LNCAP (cell line): ENCODE measurements around the gene PRDM2.

Source experiments
- CTCF ChIP-seq: fragments of 450-650 bp; IDR thresholded peaks from 2 replicates; pipeline ENCODE4 v1.5.1; 2017; ENCODE audit warnings: mild to moderate bottlenecking

Gene PRDM2

DNA sequence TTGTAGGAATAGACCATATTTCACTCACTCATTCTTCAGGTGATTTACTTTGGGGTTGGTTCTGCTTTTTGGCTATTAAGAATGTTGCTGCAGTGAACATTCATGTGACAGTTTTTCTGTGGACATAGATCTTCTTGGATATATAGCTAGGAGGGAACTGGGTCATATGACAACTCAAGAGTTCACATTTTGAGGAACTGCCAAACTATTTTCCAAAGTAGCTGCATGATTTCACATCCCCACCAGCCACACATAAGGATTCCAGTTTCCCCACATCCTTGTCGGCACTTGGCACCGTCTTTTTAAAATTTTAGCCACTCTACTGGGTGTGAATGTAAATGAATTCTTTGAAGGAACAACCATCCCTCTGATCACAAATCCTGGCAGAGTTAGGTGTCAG is 126.0 kb downstream of the PRDM2 start:
- no peak for TF ChIP-seq CTCF

- no peak for TF ChIP-seq CTCF
Observed at GRCh38 chr1:13826591-13826990, 126.6 kb downstream of the PRDM2 start.

DNA sequence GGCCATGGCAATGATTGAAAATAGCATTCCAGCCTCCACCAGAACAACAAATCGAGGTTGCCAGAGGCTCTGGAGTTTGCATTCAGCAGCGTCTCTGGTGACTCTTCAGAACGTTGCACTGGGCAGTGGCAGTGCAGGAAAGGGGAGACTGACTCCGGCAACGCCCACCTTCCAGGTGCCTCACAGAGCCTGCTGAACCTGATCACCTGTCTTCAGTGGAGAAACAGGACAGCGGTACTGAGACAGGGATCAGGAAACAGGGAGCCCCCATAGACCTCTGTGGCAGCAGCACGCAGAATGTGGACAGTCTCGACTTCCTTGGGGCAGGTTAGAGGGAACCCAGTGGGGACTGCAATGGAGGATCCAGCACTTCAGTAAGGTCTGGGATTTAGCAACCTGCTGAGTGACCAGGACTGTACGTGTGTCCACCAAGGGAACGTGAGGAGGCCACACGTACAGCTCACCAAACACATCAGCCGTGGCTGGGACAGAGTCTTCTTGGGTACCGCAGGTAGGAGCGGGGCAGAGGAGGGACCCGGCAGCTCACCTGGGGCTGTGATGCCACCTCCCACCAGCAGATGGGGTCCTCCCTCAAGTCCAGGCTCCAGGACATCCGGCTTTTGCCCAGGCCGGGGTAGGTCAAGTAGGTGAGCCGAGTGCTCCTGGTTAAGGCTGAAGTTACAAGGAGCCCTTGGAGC is 128.6 kb downstream of the PRDM2 start:
- TF ChIP-seq CTCF: peak; percentile 76

- 0 out of 2 replicates have a peak, but pooled peaks have one; percentile 6 for TF ChIP-seq CTCF
Observed at GRCh38 chr1:13829152-13829769, 129.3 kb downstream of the PRDM2 start.

- TF ChIP-seq CTCF: no peak
Observed at GRCh38 chr1:13830170-13830569, 130.2 kb downstream of the PRDM2 start.

GRCh38 chr1:13830616-13831280 is 130.8 kb downstream of the PRDM2 start:
- TF ChIP-seq CTCF: no peak

DNA sequence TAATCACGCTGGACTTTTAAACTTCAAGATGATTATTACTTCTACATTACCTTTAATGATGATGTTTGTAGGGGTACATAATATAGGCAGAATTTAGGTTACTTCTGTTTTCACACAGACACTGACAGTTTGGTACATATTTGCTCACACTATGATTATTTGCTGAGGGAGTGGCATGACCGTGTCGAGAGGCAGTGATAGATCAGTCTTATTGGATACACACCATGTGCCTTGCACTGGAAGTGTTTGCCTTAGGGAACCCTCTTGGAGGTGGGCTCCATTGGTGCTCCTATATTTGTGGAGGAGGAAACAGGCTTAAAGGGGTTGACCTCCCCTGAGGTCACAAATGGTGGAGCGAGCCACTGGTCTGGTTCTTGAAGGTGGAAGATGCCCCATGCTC is 132.1 kb downstream of the PRDM2 start:
- TF ChIP-seq CTCF: no peak
